ENCODE measurements around the gene CASKIN1.

CASKIN1 gene

GRCh38 chr16:2173366-2173765 lies 23.0 kb downstream of the CASKIN1 start:
- DNase-seq: no peak

GRCh38 chr16:2172688-2173335 lies 23.6 kb downstream of the CASKIN1 start:
- no peak for DNase-seq

DNA sequence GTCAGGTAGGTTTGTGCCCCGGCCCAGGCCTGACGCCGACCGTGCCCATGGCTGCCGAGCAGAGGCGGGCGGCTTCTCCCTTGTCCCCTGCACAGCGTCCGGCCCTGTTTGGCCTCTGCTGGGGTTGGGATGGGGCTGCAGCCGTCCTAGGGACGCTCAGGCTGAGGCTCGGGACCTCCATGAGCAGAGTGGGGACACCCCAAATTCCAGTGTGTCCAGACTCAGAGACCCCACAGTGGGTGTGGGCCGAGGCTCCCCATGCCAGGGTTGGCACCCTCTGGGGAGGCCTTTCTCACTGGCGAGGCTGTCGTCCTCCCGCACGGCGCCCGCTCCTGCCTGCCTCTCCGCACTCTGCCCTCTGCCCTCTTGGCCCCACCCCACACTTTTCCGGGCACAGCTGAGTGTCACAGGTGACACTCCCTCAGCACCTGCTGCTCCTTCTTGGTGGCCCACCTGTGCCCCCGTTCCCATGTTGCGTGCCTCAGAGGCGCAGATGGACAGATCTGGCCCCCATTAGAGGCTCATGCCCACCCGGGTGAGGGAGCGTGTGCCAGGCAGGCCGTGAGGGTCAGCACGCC lies 24.7 kb downstream of the CASKIN1 start:
- DNase-seq: no peak

DNA sequence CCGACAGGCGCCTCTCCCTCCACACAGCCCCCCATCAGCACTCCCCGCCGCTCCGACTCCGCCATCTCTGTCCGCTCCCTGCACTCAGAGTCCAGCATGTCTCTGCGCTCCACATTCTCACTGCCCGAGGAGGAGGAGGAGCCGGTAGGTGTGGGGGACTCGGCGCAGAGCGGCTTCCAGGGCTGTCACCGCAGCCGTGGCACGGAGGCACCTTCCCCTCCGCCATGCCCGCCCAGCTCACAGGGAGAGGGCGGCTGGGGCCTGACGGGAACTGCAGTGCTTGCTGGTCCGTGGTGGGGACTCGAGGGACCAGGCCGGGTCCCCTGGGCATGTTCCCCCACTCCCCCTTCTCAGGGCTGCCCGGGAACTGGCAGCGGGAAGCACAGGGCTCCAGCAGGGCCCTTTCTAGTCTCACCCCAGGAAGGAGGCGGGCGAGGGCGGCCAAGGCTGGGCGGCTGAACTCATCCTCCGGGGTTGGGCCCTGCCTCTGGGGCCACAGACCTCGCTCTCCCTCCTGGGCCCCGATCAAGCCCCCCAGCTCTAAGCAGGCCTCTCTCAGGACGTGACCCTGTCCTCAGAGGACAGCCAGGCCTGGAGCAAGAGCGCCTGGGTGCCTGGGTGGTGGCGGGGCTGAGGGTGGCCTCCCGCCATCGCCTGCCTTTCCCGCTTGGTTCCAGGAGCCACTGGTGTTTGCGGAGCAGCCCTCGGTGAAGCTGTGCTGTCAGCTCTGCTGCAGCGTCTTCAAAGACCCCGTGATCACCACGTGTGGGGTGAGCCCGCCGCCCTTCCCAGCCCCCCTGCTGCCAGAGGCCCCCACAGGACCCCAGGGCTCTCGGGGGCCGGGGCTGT lies 25.6 kb downstream of the CASKIN1 start:
- DNase-seq: no peak

- DNase-seq: no peak
Observed at GRCh38 chr16:2170080-2170479, 26.3 kb downstream of the CASKIN1 start.

GRCh38 chr16:2167068-2167638 lies 29.3 kb downstream of the CASKIN1 start:
- DNase-seq: no peak

GRCh38 chr16:2166263-2167067 lies 29.9 kb downstream of the CASKIN1 start:
- no peak for DNase-seq

DNA sequence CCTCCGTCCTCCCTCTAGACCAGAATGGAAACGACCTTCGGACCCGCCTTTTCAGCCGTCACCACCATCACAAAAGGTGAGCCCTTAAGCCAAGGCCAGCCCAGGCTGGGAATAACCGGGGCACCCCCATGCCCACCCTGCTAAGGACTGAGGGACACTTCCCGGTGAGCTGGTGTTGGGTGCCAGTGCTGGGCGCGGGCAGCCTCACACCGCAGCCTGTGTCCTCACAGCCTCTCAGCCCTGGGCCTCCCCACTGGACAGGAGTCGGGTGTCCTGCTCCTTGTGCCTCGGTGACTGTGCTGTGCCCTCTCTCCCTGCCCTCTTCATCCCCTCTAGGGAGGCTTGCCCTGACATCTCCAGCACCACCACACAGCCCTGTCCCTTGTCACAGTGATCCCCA lies 30.5 kb downstream of the CASKIN1 start:
- DNase-seq: no peak

GRCh38 chr16:2163211-2163881 lies 33.1 kb downstream of the CASKIN1 start:
- DNase-seq: peak; percentile 37

DNA sequence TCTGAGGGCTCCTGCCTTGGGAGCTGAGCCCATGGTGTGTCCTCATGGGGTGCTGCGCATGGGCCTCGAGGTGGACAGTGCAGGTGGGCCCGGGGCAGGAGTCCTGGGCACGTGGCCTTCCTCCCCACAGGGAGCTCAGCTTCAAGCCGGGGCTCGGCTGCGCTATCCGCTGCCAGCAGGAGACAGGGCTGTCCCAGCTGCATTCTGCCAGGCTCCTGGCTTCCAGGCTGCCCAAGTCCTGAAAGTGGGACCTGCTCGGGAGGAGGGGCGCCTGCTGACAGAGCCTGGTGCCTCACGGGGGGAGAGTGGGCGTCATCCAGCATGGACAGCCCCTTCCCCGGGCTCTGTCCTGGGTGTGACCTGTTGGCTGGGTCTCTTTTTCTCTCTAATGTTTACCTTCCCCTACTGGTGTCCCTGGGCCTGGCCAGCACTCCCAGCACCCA lies 33.7 kb downstream of the CASKIN1 start:
- no peak for DNase-seq

GRCh38 chr16:2161911-2162310 lies 34.5 kb downstream of the CASKIN1 start:
- DNase-seq: no peak

DNA sequence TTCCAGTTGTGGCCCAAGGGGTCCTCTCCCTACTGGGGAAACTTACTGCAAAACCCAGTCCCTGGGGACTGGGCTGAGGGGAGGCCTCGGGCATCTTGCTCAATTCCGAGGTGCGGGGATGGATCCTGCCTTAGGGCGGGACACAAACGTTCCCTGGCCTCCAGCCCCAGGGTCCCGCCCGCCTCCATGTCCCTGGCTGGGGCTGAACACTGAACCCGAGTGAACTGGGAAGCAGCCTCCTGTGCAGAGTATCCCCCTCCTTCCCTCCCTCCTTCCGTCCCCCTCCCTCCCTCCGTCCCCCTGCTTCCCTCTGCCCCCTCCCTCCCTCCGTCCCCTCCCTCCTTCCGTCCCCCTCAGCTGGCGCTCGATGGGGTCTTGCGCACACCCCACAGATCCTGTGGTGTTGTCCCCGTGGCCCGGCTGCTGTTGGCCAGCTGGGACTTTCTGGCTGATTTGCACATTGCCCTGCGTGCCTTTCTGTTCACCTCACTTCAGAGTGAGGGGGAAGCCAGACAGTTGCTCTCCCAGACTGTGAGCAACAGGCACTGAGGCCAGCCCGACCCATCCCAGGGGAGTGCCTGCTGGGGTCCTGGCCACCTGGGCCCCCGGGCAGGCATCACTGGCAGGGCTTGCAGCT lies 35.4 kb downstream of the CASKIN1 start:
- DNase-seq: no peak

DNA sequence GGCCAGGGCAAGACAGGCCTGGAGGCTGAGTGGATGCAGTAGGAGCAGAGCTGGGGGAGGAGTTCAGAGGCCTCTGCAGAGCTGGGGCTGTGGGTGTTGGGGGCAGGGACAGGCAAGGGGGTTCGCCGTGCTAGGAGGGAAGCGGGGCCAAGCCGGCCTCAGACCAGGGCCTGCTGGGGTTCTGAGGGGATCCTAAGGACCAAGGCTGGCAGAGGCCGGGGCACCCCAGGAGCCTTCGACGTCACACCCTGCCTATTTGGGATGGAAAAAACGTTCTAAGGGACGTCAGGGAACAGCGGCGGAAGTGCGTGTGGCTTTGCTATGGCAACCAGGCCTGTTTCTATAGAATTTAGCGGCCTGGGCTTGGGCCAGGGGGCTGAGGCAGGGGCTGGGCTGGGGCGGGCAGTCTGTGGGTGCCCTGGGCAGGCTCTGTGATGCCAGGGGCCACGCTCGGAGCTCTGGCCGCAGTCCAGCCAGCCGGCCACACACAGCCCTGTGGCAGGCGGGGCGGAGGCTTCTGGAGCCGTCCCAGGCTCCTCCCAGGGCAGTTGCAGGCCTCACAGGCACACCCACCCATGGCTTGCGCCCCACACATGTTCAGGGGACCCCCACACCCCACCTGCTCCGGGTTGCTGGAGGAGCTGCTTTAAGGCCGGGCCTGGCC lies 37.1 kb downstream of the CASKIN1 start:
- DNase-seq: no peak

DNA sequence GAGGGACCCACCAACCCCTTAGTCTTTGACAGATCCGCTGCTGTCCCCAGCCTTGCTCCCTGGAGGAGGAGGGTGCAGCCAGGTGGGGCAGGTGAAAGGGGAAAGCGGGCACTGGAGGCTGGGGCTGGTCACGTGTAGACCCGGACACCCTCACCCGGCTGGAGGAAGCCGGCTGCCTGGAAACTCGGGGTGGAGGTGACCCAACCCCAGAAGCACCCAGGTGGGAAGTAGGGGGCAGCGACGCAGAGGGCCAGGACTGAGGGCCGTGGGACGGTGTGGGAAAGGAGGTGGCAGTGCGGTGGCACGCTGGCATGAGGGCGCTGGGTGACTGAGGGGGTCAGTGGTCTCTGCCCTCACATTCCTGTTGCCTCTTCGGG lies 38.2 kb downstream of the CASKIN1 start:
- no peak for DNase-seq

GRCh38 chr16:2157480-2158261 lies 38.7 kb downstream of the CASKIN1 start:
- DNase-seq: no peak

GRCh38 chr16:2156849-2157224 lies 39.6 kb downstream of the CASKIN1 start:
- no peak for DNase-seq

DNA sequence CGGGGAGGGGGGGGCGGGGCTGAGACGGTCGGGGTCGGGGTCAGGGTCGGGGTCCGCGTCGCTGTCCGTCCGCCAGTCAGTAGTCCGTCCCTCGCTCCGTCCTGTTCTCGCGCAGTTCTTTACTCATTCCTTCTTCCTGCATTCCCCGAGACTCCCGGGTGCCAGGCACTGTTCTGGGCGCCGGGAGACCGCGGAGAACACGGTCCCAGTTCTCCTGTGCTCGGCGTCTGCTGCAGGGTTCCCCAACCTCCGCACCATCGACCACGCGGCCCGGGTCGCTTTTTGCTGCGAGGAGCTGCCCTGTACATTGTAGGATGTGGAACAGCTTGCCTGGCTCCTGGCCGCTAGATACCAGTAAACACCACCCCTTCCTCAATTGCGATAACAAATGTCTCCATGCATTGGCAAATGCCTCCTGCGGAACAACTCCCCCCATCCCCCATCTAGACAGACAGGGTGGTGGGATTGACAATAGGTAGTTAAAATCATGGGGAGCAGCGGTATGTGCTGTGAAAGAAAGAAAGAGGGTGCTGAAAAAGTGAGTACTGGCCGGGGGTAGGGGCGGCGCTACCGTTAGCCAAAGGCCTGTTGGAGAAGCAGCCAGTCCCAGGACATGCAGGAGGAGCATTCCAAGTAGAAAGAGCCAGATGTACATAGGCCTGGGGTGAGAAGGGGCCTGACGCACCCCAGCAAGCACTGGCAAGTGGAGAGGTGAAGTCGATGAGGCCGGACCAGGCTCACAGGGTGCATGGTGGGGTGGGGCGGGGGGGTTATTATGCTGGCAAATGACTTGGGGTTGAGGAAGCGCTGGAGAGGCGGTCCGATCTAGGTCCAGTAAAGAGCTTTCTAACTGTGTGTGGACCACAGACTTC lies 40.2 kb downstream of the CASKIN1 start:
- no peak for DNase-seq

DNA sequence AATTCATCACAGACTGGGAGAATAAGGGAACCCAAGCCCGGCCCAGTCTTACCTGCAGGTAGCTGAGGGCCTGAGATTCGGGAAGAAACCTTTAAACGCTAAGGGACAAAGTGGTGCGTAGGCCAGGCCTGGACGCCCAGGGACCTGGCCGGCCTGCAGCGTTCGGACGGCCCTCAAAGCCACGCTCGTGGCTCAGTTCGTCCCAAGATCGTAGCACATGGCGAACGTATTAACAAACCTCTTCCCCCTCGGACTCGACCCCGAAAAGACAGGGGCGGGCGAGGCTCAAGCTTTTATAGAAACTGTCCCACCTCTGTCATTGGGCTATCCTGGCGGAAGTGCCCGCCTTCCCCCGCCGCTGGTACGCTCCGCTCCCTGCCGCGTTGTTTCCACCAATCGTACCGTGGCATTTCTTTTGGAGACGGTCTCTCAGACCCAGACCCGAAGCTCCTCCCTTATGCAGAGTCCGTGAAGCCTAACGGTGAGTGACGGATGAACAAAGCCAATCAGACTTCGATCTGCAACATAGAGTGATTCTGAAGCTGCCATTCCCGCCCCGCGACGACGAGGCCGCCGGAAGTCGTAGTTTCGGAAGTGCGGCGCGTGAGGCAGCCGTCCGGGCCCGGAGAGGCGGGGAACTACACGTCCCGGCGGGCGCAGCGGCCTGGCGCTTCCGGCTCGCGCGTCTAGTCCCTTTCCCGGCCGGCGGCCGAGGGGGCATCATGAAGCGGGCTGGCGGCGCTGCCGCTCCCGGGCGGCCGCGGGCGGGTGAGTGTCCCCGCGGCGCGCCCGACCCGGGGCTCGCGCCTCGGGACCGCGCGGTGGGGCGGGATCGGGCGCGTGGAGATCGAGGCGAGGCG lies 41.1 kb downstream of the CASKIN1 start, which contains the start of gene TRAF7:
Gene TRAF7, plus strand, starts transcription at position 692 of the 860 bp plus-strand sequence. CDS start 8,139 bp downstream, outside the sequence.
- peak; percentile 100 for DNase-seq

Measured in CD4-positive, alpha-beta T cell treated with Interleukin-17A for 1 hour (primary cell).